MCF 10A (cell line): ENCODE results near the gene RBM20. TPM values are rescaled to one million over a fixed set of nuclear protein-coding genes. Genes with fewer than 3 reads are reported as not detected.

Experiments
- BruUV-seq: library from RNA; stranded (reverse); fragments of 400-500 nt; replicated peaks from 2 replicates; lab custom pipeline; 2021; lab: Mats Ljungman, UMichigan
- CTCF ChIA-PET: fragments of 300-600 bp; sonication (Branson Sonifier 250); formaldehyde crosslinking; extraction: SDS; loops from one replicate; lab custom pipeline; 2021; ENCODE audit warnings: antibody characterized with exemption, inconsistent platforms; lab: Yijun Ruan, JAX
- POLR2A ChIA-PET: fragments of 300-600, 350-650 bp; sonication (Branson Sonifier 250); formaldehyde crosslinking; extraction: SDS; loops from one replicate; lab custom pipeline; 2020; ENCODE audit warnings: antibody characterized with exemption, inconsistent platforms; lab: Yijun Ruan, JAX
- DNase-seq: peaks from one replicate; pipeline ENCODE4 v3.0.0-alpha.2; 2018; ENCODE audit not compliant: unreplicated experiment
- H3K27ac Mint-ChIP-seq: one replicate; pipeline ENCODE4 v1.8.0; 2022; ENCODE audit warnings: mild to moderate bottlenecking, low read depth, mixed read lengths; ENCODE audit not compliant: unreplicated experiment
- H3K27me3 Mint-ChIP-seq: one replicate; pipeline ENCODE4 v1.8.0; 2022; ENCODE audit warnings: mixed read lengths; ENCODE audit not compliant: insufficient read depth, unreplicated experiment
- H3K36me3 Mint-ChIP-seq: one replicate; pipeline ENCODE4 v1.8.0; 2022; ENCODE audit warnings: mild to moderate bottlenecking, moderate library complexity, mixed read lengths; ENCODE audit not compliant: insufficient read depth, unreplicated experiment
- H3K4me1 Mint-ChIP-seq: one replicate; pipeline ENCODE4 v1.8.0; 2022; ENCODE audit warnings: mixed read lengths; ENCODE audit not compliant: insufficient read depth, unreplicated experiment
- H3K4me3 Mint-ChIP-seq: one replicate; pipeline ENCODE4 v1.8.0; 2022; ENCODE audit warnings: mild to moderate bottlenecking, moderate library complexity, mixed read lengths; ENCODE audit not compliant: unreplicated experiment
- H3K9me3 Mint-ChIP-seq: one replicate; pipeline ENCODE4 v1.8.0; 2022; ENCODE audit warnings: mixed read lengths; ENCODE audit not compliant: unreplicated experiment
- CTCF ChIP-seq: fragments of 200-600 bp; IDR thresholded peaks from one replicate; pipeline ENCODE4 v1.8.0; 2022; ENCODE audit warnings: antibody characterized with exemption, mild to moderate bottlenecking; ENCODE audit not compliant: unreplicated experiment
- intact Hi-C: fragments of 100-400 bp; cut with micrococcal nuclease; formaldehyde crosslinking; loops from 2 replicates; pipeline ENCODE4 v1.14.1; 2022
- total RNA-seq: library from RNA; stranded (reverse); gene quantifications from 2 replicates; pipeline ENCODE4 v1.2.3, GENCODE V29; 2022

Gene RBM20
- total RNA-seq, 1 experiment from 2014 or later: not detected

GRCh38 chr10:110777661-110778060, 133.5 kb downstream of the RBM20 start:
- intact Hi-C loops: no loop called here
- DNase-seq: no peak
- H3K4me3 Mint-ChIP-seq: no peak overlapping the region
- CTCF ChIA-PET: interaction anchor here (0.6 to 1.2 kb wide), 2 partner anchors 31 to 139 kb away, joined by 3 read pairs; no protein-coding TSS in a partner anchor
- no peaks in the 10 kb centered on the region for H3K36me3 Mint-ChIP-seq
- peaks cover 28% of the 10 kb centered on the region for H3K4me1 Mint-ChIP-seq
- no peaks in the 10 kb centered on the region for H3K9me3 Mint-ChIP-seq
- no TSS peak for BruUV-seq
- POLR2A ChIA-PET: interaction anchor here (1.0 to 1.4 kb wide), 2 partner anchors 25 to 124 kb away, joined by 3 read pairs; no protein-coding TSS in a partner anchor
- no peak overlapping the region for H3K27ac Mint-ChIP-seq
- no peaks in the 10 kb centered on the region for H3K27me3 Mint-ChIP-seq
- no peak for TF ChIP-seq CTCF

GRCh38 chr10:110778211-110778610, 134.1 kb downstream of the RBM20 start:
- H3K36me3 Mint-ChIP-seq: no peaks in the 10 kb centered on the region

GRCh38 chr10:110779489-110779888, 135.4 kb downstream of the RBM20 start:
- DNase-seq: no peak
- H3K36me3 Mint-ChIP-seq: no peaks in the 10 kb centered on the region
- ChIA-PET POLR2A (interaction anchor here (1.2 kb wide), 1 partner anchor 85 kb away, joined by 3 read pairs; no protein-coding TSS in a partner anchor), CTCF (no interaction called here)
- H3K4me3 Mint-ChIP-seq: no peak overlapping the region
- intact Hi-C loops: no loop called here
- H3K27me3 Mint-ChIP-seq: no peaks in the 10 kb centered on the region
- no peak for TF ChIP-seq CTCF
- no peak overlapping the region for H3K27ac Mint-ChIP-seq
- BruUV-seq: no TSS peak
- no peaks in the 10 kb centered on the region for H3K9me3 Mint-ChIP-seq
- H3K4me1 Mint-ChIP-seq: peaks cover 20% of the 10 kb centered on the region

More at GRCh38 chr10:110778211-110778610, 134.1 kb downstream of the RBM20 start:
- Mint-ChIP-seq H3K9me3 (no peaks in the 10 kb centered on the region), H3K4me1 (peaks cover 28% of the 10 kb centered on the region), H3K27me3 (no peaks in the 10 kb centered on the region), H3K4me3 (no peak overlapping the region), H3K27ac (no peak overlapping the region)
- no peak for TF ChIP-seq CTCF
- ChIA-PET CTCF (interaction anchor here (0.6 to 1.2 kb wide), 2 partner anchors 32 to 139 kb away, joined by 3 read pairs; no protein-coding TSS in a partner anchor), POLR2A (interaction anchor here (1.0 to 1.4 kb wide), 2 partner anchors 25 to 124 kb away, joined by 3 read pairs; no protein-coding TSS in a partner anchor)
- BruUV-seq: no TSS peak
- DNase-seq: no peak
- intact Hi-C loops: no loop called here

DNA sequence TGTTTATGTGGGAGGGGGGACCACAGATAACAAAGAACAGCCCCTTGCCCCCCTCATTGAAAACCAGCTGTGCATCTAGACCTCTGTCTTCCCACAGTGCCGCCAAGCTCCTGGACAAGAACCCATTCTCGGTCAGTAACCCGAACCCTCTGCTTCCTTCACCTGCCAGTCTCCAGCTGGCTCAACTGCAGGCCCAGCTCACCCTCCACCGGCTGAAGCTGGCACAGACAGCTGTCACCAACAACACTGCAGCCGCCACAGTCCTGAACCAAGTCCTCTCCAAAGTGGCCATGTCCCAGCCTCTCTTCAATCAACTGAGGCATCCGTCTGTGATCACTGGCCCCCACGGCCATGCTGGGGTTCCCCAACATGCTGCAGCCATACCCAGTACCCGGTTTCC, 136.6 kb downstream of the RBM20 start:
- Mint-ChIP-seq H3K4me3 (no peak overlapping the region), H3K4me1 (peaks cover 8% of the 10 kb centered on the region), H3K36me3 (no peaks in the 10 kb centered on the region), H3K27ac (peak overlapping the region; percentile 35), H3K9me3 (no peaks in the 10 kb centered on the region), H3K27me3 (no peaks in the 10 kb centered on the region)
- ChIA-PET POLR2A (interaction anchor here (0.9 to 1.6 kb wide), 3 partner anchors 74 to 91 kb away, joined by 3 to 6 read pairs (median 5); partner anchors contain the start of gene PDCD4), CTCF (no interaction called here)
- BruUV-seq: no TSS peak
- DNase-seq: no peak
- intact Hi-C loops: no loop called here
- no peak for TF ChIP-seq CTCF
